Activated B cell treated with CpG ODN at 0.5 μM for 24 hours (primary cell): ENCODE measurements around the gene NWD2. TPM values are rescaled to one million over a fixed set of nuclear protein-coding genes. Genes with fewer than 3 reads are reported as not detected.

Experiments
- ATAC-seq: fragments of 200-7000 bp; cut with Tn5 transposase; one replicate; pipeline ENCODE4 v1.10.0; 2021; ENCODE audit warnings: low read depth, mild to moderate bottlenecking, moderate library complexity
- CTCF ChIA-PET: fragments of 350-600 bp; sonication (Branson Sonifier 250); formaldehyde crosslinking; loops from one replicate; lab custom pipeline; 2021; ENCODE audit warnings: antibody characterized with exemption; lab: Charles Lee
- POLR2A ChIA-PET: fragments of 350-600 bp; sonication (Branson Sonifier 250); formaldehyde crosslinking; loops from one replicate; lab custom pipeline; 2021; ENCODE audit warnings: antibody characterized with exemption; lab: Charles Lee
- DNase-seq: peaks from one replicate; pipeline ENCODE4 v3.0.0; 2022
- H3K27ac Mint-ChIP-seq: one replicate; pipeline ENCODE4 v1.8.0; 2020; ENCODE audit warnings: mixed read lengths
- H3K27me3 Mint-ChIP-seq: one replicate; pipeline ENCODE4 v1.8.0; 2021; ENCODE audit warnings: mixed read lengths
- H3K36me3 Mint-ChIP-seq: one replicate; pipeline ENCODE4 v1.8.0; 2021; ENCODE audit warnings: low read depth, mixed read lengths
- H3K4me1 Mint-ChIP-seq: one replicate; pipeline ENCODE4 v1.8.0; 2021; ENCODE audit warnings: mixed read lengths
- H3K4me3 Mint-ChIP-seq: one replicate; pipeline ENCODE4 v1.8.0; 2020; ENCODE audit warnings: mild to moderate bottlenecking, mixed read lengths
- H3K9me3 Mint-ChIP-seq: one replicate; pipeline ENCODE4 v1.8.0; 2020; ENCODE audit warnings: mixed read lengths
- intact Hi-C: fragments of 100-400 bp; cut with micrococcal nuclease; formaldehyde crosslinking; loops from one replicate; pipeline ENCODE4 v1.15.1; 2024
- total RNA-seq: library from RNA; stranded (reverse); gene quantifications from 2 replicates; pipeline ENCODE4 v1.2.3, GENCODE V29; 2022
- TF ChIP-seq, protein P1 (sequence below): fragments of 200-600 bp; IDR thresholded peaks from one replicate; pipeline ENCODE4 v1.8.0; 2022; ENCODE audit warnings: antibody characterized with exemption, mild to moderate bottlenecking

The NWD2 gene
- total RNA-seq, 1 donor from 2014 or later, result not detected

DNA sequence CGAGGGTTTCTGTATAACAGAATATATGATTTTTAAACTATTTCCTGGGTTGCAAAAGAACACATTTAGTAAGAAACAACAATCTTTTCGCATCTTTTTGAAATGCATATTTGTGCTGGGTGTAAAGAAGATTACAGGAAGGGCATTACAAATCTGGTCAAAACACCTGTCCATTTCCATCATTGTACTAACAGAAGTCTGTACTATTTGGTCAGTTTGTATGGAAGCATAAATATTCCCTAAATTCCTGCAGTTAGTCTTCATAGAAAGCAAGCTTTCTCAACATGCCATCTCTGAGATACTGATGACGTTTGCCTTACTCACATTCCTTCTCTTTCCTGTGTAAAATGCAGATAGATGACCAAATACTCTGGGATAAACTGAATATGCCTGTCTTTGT lies 203.3 kb downstream of the NWD2 start:
- H3K36me3 Mint-ChIP-seq, result no peaks in the 10 kb centered on the region
- no peaks in the 10 kb centered on the region for H3K9me3 Mint-ChIP-seq
- ChIA-PET CTCF (no interaction called here), POLR2A (no interaction called here)
- H3K27me3 Mint-ChIP-seq, result peaks cover 23% of the 10 kb centered on the region
- no peak for DNase-seq
- peaks cover under 1% of the 10 kb centered on the region for H3K4me1 Mint-ChIP-seq
- H3K4me3 Mint-ChIP-seq, result no peak overlapping the region
- ATAC-seq, result no peak
- intact Hi-C loops, result no loop called here
- no peak overlapping the region for H3K27ac Mint-ChIP-seq
- TF ChIP-seq, protein P1, sequence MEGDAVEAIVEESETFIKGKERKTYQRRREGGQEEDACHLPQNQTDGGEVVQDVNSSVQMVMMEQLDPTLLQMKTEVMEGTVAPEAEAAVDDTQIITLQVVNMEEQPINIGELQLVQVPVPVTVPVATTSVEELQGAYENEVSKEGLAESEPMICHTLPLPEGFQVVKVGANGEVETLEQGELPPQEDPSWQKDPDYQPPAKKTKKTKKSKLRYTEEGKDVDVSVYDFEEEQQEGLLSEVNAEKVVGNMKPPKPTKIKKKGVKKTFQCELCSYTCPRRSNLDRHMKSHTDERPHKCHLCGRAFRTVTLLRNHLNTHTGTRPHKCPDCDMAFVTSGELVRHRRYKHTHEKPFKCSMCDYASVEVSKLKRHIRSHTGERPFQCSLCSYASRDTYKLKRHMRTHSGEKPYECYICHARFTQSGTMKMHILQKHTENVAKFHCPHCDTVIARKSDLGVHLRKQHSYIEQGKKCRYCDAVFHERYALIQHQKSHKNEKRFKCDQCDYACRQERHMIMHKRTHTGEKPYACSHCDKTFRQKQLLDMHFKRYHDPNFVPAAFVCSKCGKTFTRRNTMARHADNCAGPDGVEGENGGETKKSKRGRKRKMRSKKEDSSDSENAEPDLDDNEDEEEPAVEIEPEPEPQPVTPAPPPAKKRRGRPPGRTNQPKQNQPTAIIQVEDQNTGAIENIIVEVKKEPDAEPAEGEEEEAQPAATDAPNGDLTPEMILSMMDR, result no peak

GRCh38 chr4:37450309-37450708 lies 205.8 kb downstream of the NWD2 start:
- Mint-ChIP-seq H3K27me3 (peaks cover 39% of the 10 kb centered on the region), H3K36me3 (no peaks in the 10 kb centered on the region), H3K27ac (no peak overlapping the region), H3K4me1 (peaks cover 14% of the 10 kb centered on the region), H3K4me3 (no peak overlapping the region), H3K9me3 (no peaks in the 10 kb centered on the region)
- TF ChIP-seq, protein P1, result no peak
- DNase-seq (no peak), ATAC-seq (no peak)
- intact Hi-C loops, result no loop called here
- POLR2A ChIA-PET, result no interaction called here
- CTCF ChIA-PET, result interaction anchor here (1.8 kb wide), 1 partner anchor 14 kb away, joined by 4 read pairs; no protein-coding TSS in a partner anchor

DNA sequence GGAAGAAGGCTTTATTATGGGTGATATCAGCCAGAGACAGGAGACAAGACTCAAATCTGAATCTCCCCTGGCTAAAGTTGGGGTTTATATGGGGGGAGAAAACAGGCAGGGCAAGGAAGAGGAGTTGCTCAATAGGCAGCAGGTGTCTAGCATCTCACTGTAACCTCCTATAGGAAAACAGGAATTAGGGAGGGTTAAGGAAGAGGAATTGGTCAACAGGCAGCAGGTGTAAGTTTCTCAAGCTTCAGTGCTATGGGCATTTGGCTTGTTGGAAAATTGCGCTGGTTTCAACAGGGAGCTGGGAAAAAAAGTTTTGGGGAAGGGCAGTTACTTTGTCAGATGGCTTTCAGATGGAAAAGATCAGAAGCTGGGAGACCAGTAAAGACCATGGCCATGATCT lies 206.4 kb downstream of the NWD2 start:
- Mint-ChIP-seq H3K4me1 (peaks cover 14% of the 10 kb centered on the region), H3K9me3 (no peaks in the 10 kb centered on the region), H3K36me3 (no peaks in the 10 kb centered on the region), H3K27ac (no peak overlapping the region), H3K4me3 (no peak overlapping the region), H3K27me3 (peaks cover 45% of the 10 kb centered on the region)
- intact Hi-C loops, result no loop called here
- POLR2A ChIA-PET, result no interaction called here
- CTCF ChIA-PET, result interaction anchor here (1.8 kb wide), 1 partner anchor 14 kb away, joined by 4 read pairs; no protein-coding TSS in a partner anchor
- no peak for ATAC-seq
- TF ChIP-seq, protein P1, result no peak
- no peak for DNase-seq

DNA sequence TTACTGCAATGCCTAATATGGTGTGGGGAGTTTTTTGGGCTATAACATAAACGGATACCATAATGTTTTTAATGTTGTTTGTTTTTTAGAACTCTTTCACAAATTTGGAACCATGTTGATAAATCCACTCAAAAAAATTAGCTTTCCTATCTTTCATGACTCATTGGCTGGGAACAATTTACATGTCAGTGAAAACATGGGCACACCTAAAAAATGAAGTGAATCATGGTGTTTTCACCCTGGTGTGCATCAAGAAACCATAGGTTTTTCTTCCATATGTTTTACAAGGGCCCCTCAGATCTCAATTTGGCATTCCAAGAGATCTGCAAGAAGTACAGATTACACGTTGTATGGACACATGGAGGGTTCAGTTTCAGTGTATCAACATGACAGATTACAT lies 207.1 kb downstream of the NWD2 start:
- Mint-ChIP-seq H3K9me3 (no peaks in the 10 kb centered on the region), H3K4me1 (peaks cover 14% of the 10 kb centered on the region), H3K4me3 (no peak overlapping the region), H3K27ac (no peak overlapping the region), H3K27me3 (peaks cover 52% of the 10 kb centered on the region), H3K36me3 (no peaks in the 10 kb centered on the region)
- TF ChIP-seq, protein P1, result no peak
- DNase-seq (no peak), ATAC-seq (no peak)
- intact Hi-C loops, result no loop called here
- ChIA-PET POLR2A (no interaction called here), CTCF (interaction anchor here (0.9 to 1.8 kb wide), 2 partner anchors 15 to 115 kb away, joined by 4 to 5 read pairs; no protein-coding TSS in a partner anchor)

DNA sequence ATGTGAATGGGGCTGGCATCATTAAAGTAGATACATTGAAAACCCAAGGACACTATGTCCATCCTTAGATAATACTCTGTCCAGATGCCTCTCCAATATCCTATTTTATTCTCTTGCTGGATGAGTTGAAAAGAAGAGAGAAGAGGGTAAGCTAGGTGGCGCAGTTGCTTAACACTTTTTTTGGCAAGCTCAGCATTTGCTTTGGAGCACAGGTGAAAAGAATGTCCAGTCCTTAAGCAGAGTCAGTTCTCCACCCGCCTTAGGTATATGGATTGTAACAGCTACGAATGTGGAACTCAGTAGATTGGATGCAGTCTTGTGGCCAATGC lies 208.4 kb downstream of the NWD2 start:
- DNase-seq (no peak), ATAC-seq (no peak)
- Mint-ChIP-seq H3K27me3 (peaks cover 58% of the 10 kb centered on the region), H3K36me3 (no peaks in the 10 kb centered on the region), H3K4me3 (peak overlapping the region; percentile 69), H3K27ac (no peak overlapping the region), H3K9me3 (no peaks in the 10 kb centered on the region), H3K4me1 (peaks cover 14% of the 10 kb centered on the region)
- intact Hi-C loops, result loop anchor here (1.0 kb wide), 3 partner anchors 113 to 582 kb away; no protein-coding TSS in a partner anchor
- CTCF ChIA-PET, result interaction anchor here (0.7 to 3.1 kb wide), 2 partner anchors 33 to 114 kb away, joined by 3 to 12 read pairs; no protein-coding TSS in a partner anchor
- POLR2A ChIA-PET, result no interaction called here
- TF ChIP-seq, protein P1, result no peak
